AG09319 (cell line): ENCODE measurements around the gene DOCK4.

Experiments
- DNase-seq: peaks from one replicate; pipeline ENCODE4 v3.0.0-alpha.2; 2010; ENCODE audit warnings: low read depth; ENCODE audit errors: extremely low read depth
- CTCF ChIP-seq: IDR thresholded peaks from 2 replicates; pipeline ENCODE4 v1.5.1; 2011; ENCODE audit warnings: low read depth, mild to moderate bottlenecking, inconsistent platforms, low read length, moderate library complexity

DOCK4 gene

GRCh38 chr7:112104120-112104519, 102.1 kb downstream of the DOCK4 start:
- TF ChIP-seq CTCF, result no peak
- no peak for DNase-seq

- no peak for TF ChIP-seq CTCF
- DNase-seq, result no peak
Observed at GRCh38 chr7:112103246-112103645, 103.0 kb downstream of the DOCK4 start.

- no peak for DNase-seq
- no peak for TF ChIP-seq CTCF
Observed at GRCh38 chr7:112101201-112101846, 104.9 kb downstream of the DOCK4 start.

- no peak for DNase-seq
- TF ChIP-seq CTCF, result no peak
Observed at GRCh38 chr7:112097524-112097923, 108.7 kb downstream of the DOCK4 start.

- TF ChIP-seq CTCF, result no peak
- no peak for DNase-seq
Observed at GRCh38 chr7:112093409-112093808, 112.8 kb downstream of the DOCK4 start.

- DNase-seq, result no peak
- TF ChIP-seq CTCF, result no peak
Observed at GRCh38 chr7:112092709-112093395, 113.3 kb downstream of the DOCK4 start.

GRCh38 chr7:112092306-112092705, 113.9 kb downstream of the DOCK4 start:
- DNase-seq, result no peak
- TF ChIP-seq CTCF, result no peak
